Measurements from ENCODE around the gene AP1G1. TPM values are rescaled to one million over a fixed set of nuclear protein-coding genes. Genes with fewer than 3 reads are reported as not detected.

Gene AP1G1
- polyA plus RNA-seq, 1 experiment, result 90.6 TPM

- no peak overlapping the region for H3K4me3 ChIP-seq (ENCODE audit: low read depth, low read length)
- POLR2A ChIA-PET, result interaction anchor here (1.0 kb wide), 1 partner anchor 10 kb away, joined by 3 read pairs; no protein-coding TSS in a partner anchor
- H3K27ac ChIP-seq (ENCODE audit: low read depth, low read length), result no peak overlapping the region
- H3K27me3 ChIP-seq (ENCODE audit: control insufficient read depth, insufficient read depth, low read length), result no peaks in the 10 kb centered on the region
- CTCF ChIA-PET, result no interaction called here
- no peak for DNase-seq (ENCODE audit: low read depth, low spot score)
- TF ChIP-seq, protein P1, sequence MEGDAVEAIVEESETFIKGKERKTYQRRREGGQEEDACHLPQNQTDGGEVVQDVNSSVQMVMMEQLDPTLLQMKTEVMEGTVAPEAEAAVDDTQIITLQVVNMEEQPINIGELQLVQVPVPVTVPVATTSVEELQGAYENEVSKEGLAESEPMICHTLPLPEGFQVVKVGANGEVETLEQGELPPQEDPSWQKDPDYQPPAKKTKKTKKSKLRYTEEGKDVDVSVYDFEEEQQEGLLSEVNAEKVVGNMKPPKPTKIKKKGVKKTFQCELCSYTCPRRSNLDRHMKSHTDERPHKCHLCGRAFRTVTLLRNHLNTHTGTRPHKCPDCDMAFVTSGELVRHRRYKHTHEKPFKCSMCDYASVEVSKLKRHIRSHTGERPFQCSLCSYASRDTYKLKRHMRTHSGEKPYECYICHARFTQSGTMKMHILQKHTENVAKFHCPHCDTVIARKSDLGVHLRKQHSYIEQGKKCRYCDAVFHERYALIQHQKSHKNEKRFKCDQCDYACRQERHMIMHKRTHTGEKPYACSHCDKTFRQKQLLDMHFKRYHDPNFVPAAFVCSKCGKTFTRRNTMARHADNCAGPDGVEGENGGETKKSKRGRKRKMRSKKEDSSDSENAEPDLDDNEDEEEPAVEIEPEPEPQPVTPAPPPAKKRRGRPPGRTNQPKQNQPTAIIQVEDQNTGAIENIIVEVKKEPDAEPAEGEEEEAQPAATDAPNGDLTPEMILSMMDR (IDR thresholded peaks at IDR 0.05; ENCODE audit: low read depth, low read length), result no peak
- no peaks in the 10 kb centered on the region for H3K9me3 ChIP-seq (ENCODE audit: control insufficient read depth, insufficient read depth, low read length)
Measured at GRCh38 chr16:71712501-71712900, 96.1 kb downstream of the AP1G1 start.

GRCh38 chr16:71711789-71712188 is 96.8 kb downstream of the AP1G1 start:
- TF ChIP-seq, protein P1 (IDR thresholded peaks at IDR 0.05; ENCODE audit: low read depth, low read length), result no peak
- ChIA-PET POLR2A (interaction anchor here (1.0 kb wide), 1 partner anchor 11 kb away, joined by 3 read pairs; no protein-coding TSS in a partner anchor), CTCF (no interaction called here)
- no peak for DNase-seq (ENCODE audit: low read depth, low spot score)
- Histone ChIP-seq H3K9me3 (ENCODE audit: control insufficient read depth, insufficient read depth, low read length) (no peaks in the 10 kb centered on the region), H3K4me3 (ENCODE audit: low read depth, low read length) (no peak overlapping the region), H3K27me3 (ENCODE audit: control insufficient read depth, insufficient read depth, low read length) (no peaks in the 10 kb centered on the region), H3K27ac (ENCODE audit: low read depth, low read length) (no peak overlapping the region)

DNA sequence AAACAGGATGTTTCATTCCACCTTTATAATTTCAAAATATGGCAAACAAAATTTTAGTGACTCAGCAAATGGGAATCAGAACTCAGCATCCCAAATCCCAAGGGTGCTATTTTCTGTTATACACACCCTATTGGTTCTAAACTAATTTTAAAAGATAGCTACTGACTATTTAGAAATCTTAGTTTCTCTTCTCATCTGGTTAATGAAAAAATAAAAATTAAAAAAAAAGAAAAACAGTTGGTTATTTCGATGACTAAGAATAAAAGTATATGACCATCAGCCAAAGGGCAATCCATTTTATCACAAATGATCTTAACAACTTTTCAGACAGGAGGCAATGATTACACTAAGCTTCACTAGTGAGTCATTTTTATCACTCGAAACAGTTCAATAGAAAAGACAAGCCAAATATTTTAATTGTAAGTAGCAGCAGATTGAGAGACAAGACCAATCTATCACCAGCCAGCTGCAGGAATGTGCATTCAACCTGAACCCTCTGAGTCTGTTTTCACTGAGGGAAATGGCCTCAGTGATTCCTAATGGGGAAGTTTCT is 99.3 kb downstream of the AP1G1 start:
- POLR2A ChIA-PET, result no interaction called here

DNA sequence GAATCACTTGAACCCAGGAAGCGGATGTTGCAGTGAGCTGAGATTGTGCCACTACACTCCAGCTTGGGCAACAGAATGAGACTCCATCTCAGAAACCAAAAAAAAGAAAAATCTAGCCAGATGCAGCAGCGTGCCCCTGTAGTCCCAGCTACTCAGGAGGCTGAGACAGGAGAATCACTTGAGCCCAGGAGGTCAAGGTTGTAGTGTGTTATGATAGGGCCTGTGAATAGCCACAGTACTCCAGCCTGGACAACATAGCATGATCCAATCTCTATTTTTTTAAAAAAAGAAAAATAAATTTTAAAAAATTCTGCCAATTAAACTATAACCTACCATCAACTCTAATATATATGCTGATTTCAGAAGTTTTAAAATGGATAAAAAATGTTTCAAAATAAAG is 99.9 kb downstream of the AP1G1 start:
- no peaks in the 10 kb centered on the region for H3K9me3 ChIP-seq (ENCODE audit: control insufficient read depth, insufficient read depth, low read length)
- POLR2A ChIA-PET, result no interaction called here
- no peak overlapping the region for H3K4me3 ChIP-seq (ENCODE audit: low read depth, low read length)
- TF ChIP-seq, protein P1 (IDR thresholded peaks at IDR 0.05; ENCODE audit: low read depth, low read length), result no peak
- CTCF ChIA-PET, result interaction anchor here (0.6 kb wide), 1 partner anchor 489 kb away, joined by 3 read pairs; no protein-coding TSS in a partner anchor
- no peaks in the 10 kb centered on the region for H3K27me3 ChIP-seq (ENCODE audit: control insufficient read depth, insufficient read depth, low read length)
- no peak overlapping the region for H3K27ac ChIP-seq (ENCODE audit: low read depth, low read length)
- DNase-seq (ENCODE audit: low read depth, low spot score), result no peak

More for the DNA sequence above, 99.3 kb downstream of the AP1G1 start:
- Histone ChIP-seq H3K27me3 (ENCODE audit: control insufficient read depth, insufficient read depth, low read length) (no peaks in the 10 kb centered on the region), H3K27ac (ENCODE audit: low read depth, low read length) (no peak overlapping the region), H3K9me3 (ENCODE audit: control insufficient read depth, insufficient read depth, low read length) (no peaks in the 10 kb centered on the region), H3K4me3 (ENCODE audit: low read depth, low read length) (no peak overlapping the region)
- TF ChIP-seq, protein P1 (IDR thresholded peaks at IDR 0.05; ENCODE audit: low read depth, low read length), result no peak
- no peak for DNase-seq (ENCODE audit: low read depth, low spot score)
- CTCF ChIA-PET, result interaction anchor here (0.6 kb wide), 1 partner anchor 488 kb away, joined by 3 read pairs; no protein-coding TSS in a partner anchor

GRCh38 chr16:71707199-71707598 is 101.4 kb downstream of the AP1G1 start:
- Histone ChIP-seq H3K9me3 (ENCODE audit: control insufficient read depth, insufficient read depth, low read length) (no peaks in the 10 kb centered on the region), H3K27ac (ENCODE audit: low read depth, low read length) (no peak overlapping the region), H3K27me3 (ENCODE audit: control insufficient read depth, insufficient read depth, low read length) (no peaks in the 10 kb centered on the region), H3K4me3 (ENCODE audit: low read depth, low read length) (no peak overlapping the region)
- POLR2A ChIA-PET, result no interaction called here
- CTCF ChIA-PET, result interaction anchor here (0.9 kb wide), 1 partner anchor 96 kb away, joined by 6 read pairs; no protein-coding TSS in a partner anchor
- TF ChIP-seq, protein P1 (IDR thresholded peaks at IDR 0.05; ENCODE audit: low read depth, low read length), result no peak
- no peak for DNase-seq (ENCODE audit: low read depth, low spot score)
